HepG2 (cell line): ENCODE data around the gene CLDN3. TPM values are rescaled to one million over a fixed set of nuclear protein-coding genes. Genes with fewer than 3 reads are reported as not detected.

ENCODE experiments used
- ATAC-seq: fragments of 200-7000 bp; cut with Tn5 transposase; 3 replicates; pipeline ENCODE4 v1.9.1; 2020; ENCODE audit warnings: mild to moderate bottlenecking, moderate library complexity
- BruUV-seq: library from RNA; stranded (reverse); fragments of 400-500 nt; replicated peaks from 2 replicates; lab custom pipeline; 2021; lab: Mats Ljungman, UMichigan
- CTCF ChIA-PET: fragments of 300-600 bp; formaldehyde crosslinking; extraction: SDS; loops from one replicate; lab custom pipeline; 2021; ENCODE audit warnings: low total read pairs, inconsistent platforms, low intra/inter-chr PET ratio; lab: Yijun Ruan, JAX
- POLR2A ChIA-PET: fragments of 350-600 bp; sonication (Branson Sonifier 250); formaldehyde crosslinking; loops from one replicate; lab custom pipeline; 2020; ENCODE audit warnings: antibody characterized with exemption, inconsistent platforms; lab: Yijun Ruan, JAX
- DNase-seq: peaks from one replicate; pipeline ENCODE4 v3.0.0-alpha.2; 2015; ENCODE audit warnings: low spot score
- FAIRE-seq: peaks from 3 replicates; lab custom pipeline; 2011; peaks lifted over from hg19 to GRCh38; lab: Jason Lieb, UNC
- H2AFZ ChIP-seq: one replicate; pipeline ENCODE4 v1.6.1; 2011; ENCODE audit warnings: low read length, inconsistent platforms
- H3K27ac ChIP-seq: fragments of 300-600 bp; 3 replicates; pipeline ENCODE4 v1.8.0; 2011; ENCODE audit warnings: mixed run types, mild to moderate bottlenecking, mixed read lengths, low read length, inconsistent platforms; ENCODE audit not compliant: insufficient read depth; ENCODE audit errors: extremely low read length
- H3K27me3 ChIP-seq, 2 experiments: fragments of 200-600 bp in 1 of 2; 2 replicates in 1 of 2; 3 replicates in 1 of 2; pipeline versions ENCODE4 v1.6.0 to v1.8.0; 2011; ENCODE audit warnings: low read length in 2 of 2, mild to moderate bottlenecking in 2 of 2, moderate library complexity in 2 of 2, inconsistent platforms in 1 of 2; ENCODE audit not compliant: insufficient read depth in 2 of 2, control insufficient read depth in 1 of 2
- H3K36me3 ChIP-seq, 2 experiments: fragments of 200-600 bp in 1 of 2; replicated peaks in 1 of 2; 2 replicates in 1 of 2; 3 replicates in 1 of 2; pipeline versions ENCODE4 v1.5.1 to v1.8.0; 2011; ENCODE audit warnings: low read length in 2 of 2, inconsistent platforms in 1 of 2; ENCODE audit not compliant: insufficient read depth in 2 of 2, control insufficient read depth in 1 of 2
- H3K4me1 ChIP-seq: 2 replicates; pipeline ENCODE4 v1.5.1; 2012; ENCODE audit warnings: low read length, inconsistent platforms; ENCODE audit not compliant: insufficient read depth
- H3K4me2 ChIP-seq: 2 replicates; pipeline ENCODE4 v1.6.0; 2011; ENCODE audit warnings: low read depth, low read length, inconsistent platforms
- H3K4me3 ChIP-seq, 3 experiments: fragments of 200-600 bp in 1 of 3; sonication (generic), shearing (Covaris generic) in 1 of 3; replicated peaks in 1 of 3; 2 replicates each; pipeline ENCODE4 v1.5.1; 2011 to 2016; ENCODE audit warnings: low read length in 3 of 3, inconsistent platforms in 2 of 3, low read depth in 2 of 3, mild to moderate bottlenecking in 2 of 3, control low read depth in 1 of 3, mixed read lengths in 1 of 3; ENCODE audit not compliant: insufficient read depth in 1 of 3
- H3K79me2 ChIP-seq: one replicate; pipeline ENCODE4 v1.6.1; 2011; ENCODE audit warnings: low read length, inconsistent platforms; ENCODE audit not compliant: insufficient read depth
- H3K9ac ChIP-seq: 2 replicates; pipeline ENCODE4 v1.6.0; 2011; ENCODE audit warnings: mild to moderate bottlenecking, low read depth, low read length, inconsistent platforms; ENCODE audit not compliant: insufficient read depth
- H3K9me3 ChIP-seq: 2 replicates; pipeline ENCODE4 v1.5.1; 2012; ENCODE audit warnings: mild to moderate bottlenecking, low read length
- H4K20me1 ChIP-seq: 2 replicates; pipeline ENCODE4 v1.6.0; 2011; ENCODE audit warnings: inconsistent platforms, mild to moderate bottlenecking, low read length, moderate library complexity; ENCODE audit not compliant: insufficient read depth
- ETV6 ChIP-seq: sonication (generic); formaldehyde crosslinking; conservative IDR thresholded peaks from 2 replicates; pipeline ENCODE4 v1.4.0; 2020; ENCODE audit warnings: missing genetic modification reagents
- FOXO1 ChIP-seq: sonication (generic); formaldehyde crosslinking; IDR thresholded peaks from 2 replicates; pipeline ENCODE4 v1.4.0; 2020; ENCODE audit warnings: missing genetic modification reagents
- ZNF121 ChIP-seq: sonication (generic); formaldehyde crosslinking; IDR thresholded peaks from 2 replicates; pipeline ENCODE4 v1.5.0; 2020; ENCODE audit warnings: mild to moderate bottlenecking, missing genetic modification reagents
- WGBS: methylation state at CpG from one replicate; pipeline ENCODE4 v1.1.6; 2017; ENCODE audit warnings: low lambda C conversion rate; 5-methylcytosine and 5-hydroxymethylcytosine counted together
- in situ Hi-C: cut with HindIII; loops from 2 replicates; pipeline ENCODE4 v1.10.0; 2017; ENCODE audit warnings: low pct_unique_long_range_greater_than_20kb; ENCODE audit not compliant: extremely low pct_ligation_motif_present
- intact Hi-C: fragments of 100-400 bp; cut with micrococcal nuclease; formaldehyde crosslinking; loops from one replicate; pipeline ENCODE4 v1.10.0; 2022; ENCODE audit not compliant: unreplicated experiment
- polyA plus RNA-seq, 8 experiments: library from polyadenylated mRNA; depleted of rRNA in 3 of 8; stranded (reverse) in 7 of 8; unstranded in 1 of 8; fragments of >200 nt; fragmentation: Illumina TruSeq in 4 of 8; extraction: Trizol in 4 of 8; gene quantifications; 2 replicates each; pipeline versions ENCODE4 v1.2.1 to v1.2.3, GENCODE V29; 2011 to 2016; ENCODE audit warnings: low read depth in 4 of 8, missing spikeins in 1 of 8, mixed read lengths in 1 of 8; ENCODE audit not compliant: insufficient read depth in 1 of 8
- total RNA-seq, 5 experiments: library from RNA; depleted of rRNA; stranded (reverse); fragments of >200 nt; fragmentation: Illumina TruSeq; extraction: Trizol; gene quantifications; 2 replicates each; pipeline ENCODE4 v1.2.3, GENCODE V29; 2016; ENCODE audit warnings: low read depth in 1 of 5
- TF ChIP-seq, protein P1 (sequence below), 2 experiments: IDR thresholded peaks; 2 replicates each; pipeline ENCODE4 v1.6.1; 2011 to 2012; ENCODE audit warnings: low read length in 2 of 2, borderline replicate concordance in 1 of 2, low read depth in 1 of 2, mild to moderate bottlenecking in 1 of 2, moderate library complexity in 1 of 2
- TF ChIP-seq, protein P2 (sequence below): IDR thresholded peaks from 2 replicates; pipeline ENCODE4 v1.6.1; 2016; ENCODE audit warnings: missing biosample characterization, missing genetic modification reagents, low read depth

CLDN3 gene
- total and polyA plus RNA-seq, 2 of the 13 experiments (the other 11 are each of a cell fraction or from before 2014, with no cell fraction given): 0.31 to 0.51 TPM

DNA sequence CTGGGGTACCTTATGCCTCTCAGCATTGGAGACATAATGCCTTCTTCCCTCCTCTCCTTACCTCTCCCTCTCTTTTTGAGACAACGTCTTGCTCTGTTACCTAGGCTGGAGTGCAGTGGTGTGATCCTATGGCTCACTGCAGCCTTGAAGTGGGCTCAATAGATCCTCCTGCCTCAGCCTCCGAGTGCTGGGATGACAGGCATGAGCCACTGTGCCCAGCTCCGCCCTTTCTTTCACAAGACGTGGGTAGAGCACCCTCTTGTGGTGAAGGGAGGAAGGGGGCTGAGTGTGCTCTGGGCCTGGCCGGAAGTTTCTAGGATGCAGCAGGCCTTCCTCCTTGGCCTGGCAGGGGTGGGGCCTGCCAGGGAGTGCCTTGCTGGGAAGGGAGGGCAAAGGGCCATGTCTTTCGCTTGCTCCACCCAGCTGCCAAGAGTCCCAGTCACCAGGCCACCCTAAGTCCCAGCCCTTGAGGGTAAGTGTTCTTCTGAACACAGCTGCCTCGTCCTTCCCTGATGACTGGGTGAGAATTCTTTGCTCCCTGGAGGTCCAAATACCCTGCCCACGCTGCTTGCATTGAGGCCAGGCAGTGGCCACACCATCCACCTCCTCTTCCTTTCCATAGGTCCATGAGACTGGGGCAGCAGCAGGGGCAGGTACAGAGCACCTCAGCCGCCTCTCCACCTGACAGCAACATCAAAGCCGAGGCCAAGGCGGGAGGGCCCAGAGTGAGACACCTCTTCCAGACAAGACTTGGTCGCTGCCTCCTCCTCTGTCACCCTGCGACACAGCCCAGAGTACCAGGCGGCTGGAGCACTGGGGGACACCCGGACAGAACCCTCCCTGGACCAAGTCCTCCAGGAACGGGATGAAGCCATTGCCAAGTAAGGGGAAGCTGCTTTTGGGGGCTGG, 35.2 kb downstream of the CLDN3 start (continued):
- TF ChIP-seq, protein P1, sequence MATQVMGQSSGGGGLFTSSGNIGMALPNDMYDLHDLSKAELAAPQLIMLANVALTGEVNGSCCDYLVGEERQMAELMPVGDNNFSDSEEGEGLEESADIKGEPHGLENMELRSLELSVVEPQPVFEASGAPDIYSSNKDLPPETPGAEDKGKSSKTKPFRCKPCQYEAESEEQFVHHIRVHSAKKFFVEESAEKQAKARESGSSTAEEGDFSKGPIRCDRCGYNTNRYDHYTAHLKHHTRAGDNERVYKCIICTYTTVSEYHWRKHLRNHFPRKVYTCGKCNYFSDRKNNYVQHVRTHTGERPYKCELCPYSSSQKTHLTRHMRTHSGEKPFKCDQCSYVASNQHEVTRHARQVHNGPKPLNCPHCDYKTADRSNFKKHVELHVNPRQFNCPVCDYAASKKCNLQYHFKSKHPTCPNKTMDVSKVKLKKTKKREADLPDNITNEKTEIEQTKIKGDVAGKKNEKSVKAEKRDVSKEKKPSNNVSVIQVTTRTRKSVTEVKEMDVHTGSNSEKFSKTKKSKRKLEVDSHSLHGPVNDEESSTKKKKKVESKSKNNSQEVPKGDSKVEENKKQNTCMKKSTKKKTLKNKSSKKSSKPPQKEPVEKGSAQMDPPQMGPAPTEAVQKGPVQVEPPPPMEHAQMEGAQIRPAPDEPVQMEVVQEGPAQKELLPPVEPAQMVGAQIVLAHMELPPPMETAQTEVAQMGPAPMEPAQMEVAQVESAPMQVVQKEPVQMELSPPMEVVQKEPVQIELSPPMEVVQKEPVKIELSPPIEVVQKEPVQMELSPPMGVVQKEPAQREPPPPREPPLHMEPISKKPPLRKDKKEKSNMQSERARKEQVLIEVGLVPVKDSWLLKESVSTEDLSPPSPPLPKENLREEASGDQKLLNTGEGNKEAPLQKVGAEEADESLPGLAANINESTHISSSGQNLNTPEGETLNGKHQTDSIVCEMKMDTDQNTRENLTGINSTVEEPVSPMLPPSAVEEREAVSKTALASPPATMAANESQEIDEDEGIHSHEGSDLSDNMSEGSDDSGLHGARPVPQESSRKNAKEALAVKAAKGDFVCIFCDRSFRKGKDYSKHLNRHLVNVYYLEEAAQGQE (IDR thresholded peaks at IDR 0.05; ENCODE audit: borderline replicate concordance in 1 of 2, low read depth in 1 of 2, low read length in 2 of 2): no peak
- TF ChIP-seq, protein P2, sequence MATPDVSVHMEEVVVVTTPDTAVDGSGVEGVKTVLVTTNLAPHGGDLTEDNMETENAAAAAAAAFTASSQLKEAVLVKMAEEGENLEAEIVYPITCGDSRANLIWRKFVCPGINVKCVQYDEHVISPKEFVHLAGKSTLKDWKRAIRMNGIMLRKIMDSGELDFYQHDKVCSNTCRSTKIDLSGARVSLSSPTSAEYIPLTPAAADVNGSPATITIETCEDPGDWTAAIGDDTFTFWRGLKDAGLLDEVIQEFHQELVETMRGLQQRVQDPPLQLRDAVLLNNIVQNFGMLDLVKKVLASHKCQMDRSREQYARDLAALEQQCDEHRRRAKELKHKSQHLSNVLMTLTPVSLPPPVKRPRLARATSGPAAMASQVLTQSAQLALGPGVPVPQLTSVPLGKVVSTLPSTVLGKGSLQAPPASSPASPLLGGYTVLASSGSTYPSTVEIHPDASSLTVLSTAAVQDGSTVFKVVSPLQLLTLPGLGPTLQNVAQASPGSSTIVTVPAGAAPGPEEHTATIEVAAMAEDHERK (CRISPR knock-in tag): no peak
- TF ChIP-seq, all 625 proteins: peak for 119

DNA sequence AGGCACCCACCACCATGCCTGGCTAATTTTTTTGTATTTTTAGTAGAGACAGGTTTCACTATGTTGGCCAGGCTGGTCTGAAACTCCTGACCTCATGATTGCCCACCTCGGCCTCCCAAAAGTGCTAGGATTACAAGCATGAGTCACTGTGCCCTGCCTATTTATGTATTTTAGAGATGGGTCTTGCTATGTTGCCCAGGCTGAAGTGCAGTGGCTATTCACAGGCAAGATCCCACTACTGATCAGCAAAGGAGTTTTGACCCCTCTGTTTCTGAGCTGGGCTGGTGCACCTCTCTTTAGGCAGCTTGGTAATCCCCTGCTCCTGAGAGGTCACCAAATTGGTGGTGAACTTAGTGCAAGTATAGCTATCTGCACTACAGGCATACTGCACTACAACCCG, 37.7 kb downstream of the CLDN3 start:
- Histone ChIP-seq H3K27ac (no peak overlapping the region), H3K79me2 (no peaks in the 10 kb centered on the region), H3K27me3 (no peaks in the 10 kb centered on the region), H3K9me3 (no peaks in the 10 kb centered on the region), H4K20me1 (no peaks in the 10 kb centered on the region), H3K4me1 (peaks cover 17% of the 10 kb centered on the region), H3K4me2 (no peak overlapping the region), H2AFZ (no peak overlapping the region), H3K36me3 (peaks cover 0 to 5% of the 10 kb centered on the region in 2 experiments; a peak in 1 of 5 replicates), H3K4me3 (no peak overlapping the region), H3K9ac (no peak overlapping the region)
- no TSS peak for BruUV-seq
- ATAC-seq (no peak), FAIRE-seq (no peak), DNase-seq (no peak)
- in situ Hi-C loops: no loop called here
- intact Hi-C loops: no loop called here
- POLR2A ChIA-PET: interaction anchor here (0.9 kb wide), 1 partner anchor 13 kb away, joined by 4 read pairs; the partner anchor contains the start of gene STX1A
- TF ChIP-seq ETV6 (CRISPR knock-in tag) (no peak), FOXO1 (CRISPR knock-in tag) (no peak), ZNF121 (CRISPR knock-in tag) (peak; percentile 92)
- WGBS: 0% methylated on average over 1 of the region's 2 CpGs
- CTCF ChIA-PET: no interaction called here
